Uterus (tissue), 2 donors: ENCODE measurements around the gene GPR137.
A peak's percentile ranks its signal among the peaks of the same experiment; 100 is the strongest.

Experiments
- CTCF ChIP-seq, 4 experiments: fragments of 200-600 bp in 2 of 4; fragments of 450-650 bp in 2 of 4; sonication (generic) in 2 of 4; IDR thresholded peaks; one replicate each; pipeline ENCODE4 v1.5.1; 2016 to 2019; ENCODE audit warnings: antibody characterized with exemption in 4 of 4, mild to moderate bottlenecking in 2 of 4, moderate library complexity in 1 of 4
- POLR2A ChIP-seq, 2 donors: fragments of 450-650 bp; IDR thresholded peaks; one replicate each; pipeline ENCODE4 v1.6.1; 2016; ENCODE audit warnings: antibody characterized with exemption in 2 of 2, mild to moderate bottlenecking in 1 of 2, moderate library complexity in 1 of 2

DNA sequence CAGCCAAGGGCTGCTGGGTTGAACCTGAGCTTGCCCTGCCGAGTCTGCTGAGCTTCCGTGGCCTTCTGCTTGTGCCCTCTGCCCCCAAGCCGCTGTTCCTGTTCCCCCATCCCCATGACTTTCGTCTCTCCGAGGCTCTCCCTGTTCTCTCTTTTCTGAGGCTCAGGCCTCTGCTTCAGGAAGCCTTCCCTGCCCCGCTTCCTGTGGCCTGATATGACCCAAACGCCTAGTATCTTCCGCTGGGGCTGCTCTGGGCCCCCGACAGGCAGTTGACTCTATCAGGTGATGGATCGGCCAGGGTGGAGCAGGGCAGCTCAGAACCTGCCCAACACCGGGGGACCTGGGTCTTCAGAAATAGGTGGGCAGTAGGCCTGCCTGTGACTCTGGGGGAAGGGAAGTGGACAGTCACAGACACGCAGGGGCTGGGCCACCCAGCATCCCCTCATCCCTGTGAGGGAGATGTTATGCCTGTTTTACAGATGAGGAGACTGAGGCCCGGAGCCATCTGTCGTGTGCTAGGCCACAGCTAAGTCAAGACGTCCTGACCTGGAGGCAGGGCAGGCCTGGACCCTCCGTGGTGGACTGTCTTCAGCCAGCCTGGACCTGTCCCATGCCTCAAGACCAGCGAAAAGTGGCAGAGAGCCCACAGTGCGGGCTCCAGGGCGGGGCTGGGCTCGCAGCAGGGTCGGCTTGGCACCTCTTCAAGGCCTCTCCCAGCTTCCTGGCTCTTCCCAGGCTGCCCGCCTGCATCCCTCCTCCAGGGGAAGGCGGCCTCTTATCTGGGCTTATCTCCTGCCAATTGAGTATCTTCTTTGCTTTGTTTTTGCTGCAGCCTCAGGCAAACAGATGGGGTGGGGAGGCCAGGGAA is 17.4 kb upstream of the GPR137 start:
- TF ChIP-seq CTCF (IDR thresholded peaks at IDR 0.05) (peak in 1 of 4 experiments; percentile 32), POLR2A (IDR thresholded peaks at IDR 0.05) (no peak)
